Measurements from ENCODE around the gene BMP6. TPM values are rescaled to one million over a fixed set of nuclear protein-coding genes. Genes with fewer than 3 reads are reported as not detected.
A peak's percentile ranks its signal among the peaks of the same experiment; 100 is the strongest.

The BMP6 gene
- total and polyA plus RNA-seq, 7 donors = 0.64 to 5.3 (median 2.2) TPM; not detected in 2

GRCh38 chr6:7727086-7727945 is 1.4 kb downstream of the BMP6 start:
- H3K9me3 ChIP-seq = no peaks in the 10 kb centered on the region
- DNase-seq = no peak
- H3K27ac ChIP-seq = no peak overlapping the region
- 0 to 1% methylated on average over 97 of the region's 97 CpGs for WGBS, 2 donors
- H3K36me3 ChIP-seq = no peaks in the 10 kb centered on the region
- intact Hi-C loops (cut with DNase I) = loop anchor here (2.0 to 5.0 kb wide), 2 partner anchors 181 to 270 kb away; no protein-coding TSS in a partner anchor
- H3K4me1 ChIP-seq = peaks cover 0 to 38% (median 33%) of the 10 kb centered on the region in 4 donors
- H3K4me3 ChIP-seq = peak overlapping the region; percentile 11 to 61 (median 49)
- H3K27me3 ChIP-seq = peaks cover 40 to 76% (median 59%) of the 10 kb centered on the region in 3 donors
- TF ChIP-seq POLR2A (IDR thresholded peaks at IDR 0.05) (no peak), EP300 (IDR thresholded peaks at IDR 0.05) (no peak), CTCF (IDR thresholded peaks at IDR 0.05) (no peak), POLR2AphosphoS5 (IDR thresholded peaks at IDR 0.05) (no peak)

- H3K36me3 ChIP-seq = no peaks in the 10 kb centered on the region
- H3K27ac ChIP-seq = peak overlapping the region in 2 of 4 donors; percentile 2 to 3
- H3K4me3 ChIP-seq = peak overlapping the region; percentile 4 to 61 (median 49)
- no peaks in the 10 kb centered on the region for H3K9me3 ChIP-seq
- 2% methylated on average over 45 of the region's 45 CpGs for WGBS, 2 donors
- intact Hi-C loops (cut with DNase I) = loop anchor here (2.0 to 5.0 kb wide), 2 partner anchors 181 to 269 kb away; no protein-coding TSS in a partner anchor
- H3K27me3 ChIP-seq = peaks cover 40 to 82% (median 61%) of the 10 kb centered on the region in 3 donors
- peaks cover 0 to 38% (median 33%) of the 10 kb centered on the region in 4 donors for H3K4me1 ChIP-seq
- no peak for TF ChIP-seq POLR2A (IDR thresholded peaks at IDR 0.05)
- TF ChIP-seq POLR2AphosphoS5 (IDR thresholded peaks at IDR 0.05) = no peak
- TF ChIP-seq CTCF (IDR thresholded peaks at IDR 0.05) = no peak
- TF ChIP-seq EP300 (IDR thresholded peaks at IDR 0.05) = no peak
- no peak for DNase-seq
Observed at GRCh38 chr6:7727946-7728854, 2.3 kb downstream of the BMP6 start.

GRCh38 chr6:7728855-7729590 is 3.1 kb downstream of the BMP6 start:
- Histone ChIP-seq H3K4me3 (peak overlapping the region in 2 of 4 donors; percentile 42 to 61), H3K27ac (peak overlapping the region in 2 of 4 donors; percentile 2 to 3), H3K9me3 (no peaks in the 10 kb centered on the region), H3K36me3 (no peaks in the 10 kb centered on the region), H3K4me1 (peaks cover 0 to 38% (median 33%) of the 10 kb centered on the region in 4 donors), H3K27me3 (peaks cover 40 to 86% (median 66%) of the 10 kb centered on the region in 3 donors)
- WGBS, 2 donors = 18 to 41% methylated on average over 14 of the region's 14 CpGs
- TF ChIP-seq CTCF (IDR thresholded peaks at IDR 0.05) (no peak), POLR2AphosphoS5 (IDR thresholded peaks at IDR 0.05) (no peak), POLR2A (IDR thresholded peaks at IDR 0.05) (no peak), EP300 (IDR thresholded peaks at IDR 0.05) (no peak)
- no peak for DNase-seq
- intact Hi-C loops (cut with DNase I) = loop anchor here (5.0 kb wide), 1 partner anchor 268 kb away; no protein-coding TSS in a partner anchor

Data from sigmoid colon (tissue), 7 donors.